H1 (cell line): ENCODE data around the gene DUSP3. TPM values are rescaled to one million over a fixed set of nuclear protein-coding genes. Genes with fewer than 3 reads are reported as not detected.

ENCODE experiments used
- CTCF ChIA-PET: fragments of 300-600 bp; sonication (Branson Sonifier 250); formaldehyde crosslinking; loops from one replicate; lab custom pipeline; 2021; ENCODE audit not compliant: partially characterized antibody; lab: Charles Lee
- POLR2A ChIA-PET: fragments of 300-600 bp; sonication (Branson Sonifier 250); formaldehyde crosslinking; loops from one replicate; lab custom pipeline; 2021; ENCODE audit warnings: inconsistent platforms; ENCODE audit not compliant: partially characterized antibody; lab: Charles Lee
- DNase-seq, 2 experiments: peaks; one replicate each; pipeline versions ENCODE4 v3.0.0 to v3.0.0-alpha.2; 2010 to 2022; ENCODE audit warnings: low spot score in 2 of 2, low read depth in 1 of 2, mixed read lengths in 1 of 2
- FAIRE-seq: peaks from 2 replicates; lab custom pipeline; 2011; peaks lifted over from hg19 to GRCh38; lab: Jason Lieb, UNC
- H2AFZ ChIP-seq: 2 replicates; pipeline ENCODE4 v1.8.1; 2012; ENCODE audit warnings: low read length, inconsistent platforms
- H2AK5ac ChIP-seq: 2 replicates; pipeline ENCODE4 v1.6.1; 2013; ENCODE audit warnings: low read depth, low read length
- H2BK120ac ChIP-seq: replicated peaks from 2 replicates; pipeline ENCODE3; 2013; ENCODE audit warnings: low read depth, low read length, inconsistent platforms
- H2BK12ac ChIP-seq: 2 replicates; pipeline ENCODE4 v1.6.1; 2013; ENCODE audit warnings: low read depth, low read length
- H2BK15ac ChIP-seq: 2 replicates; pipeline ENCODE4 v1.6.1; 2013; ENCODE audit warnings: low read length
- H2BK20ac ChIP-seq: 2 replicates; pipeline ENCODE4 v1.6.1; 2013; ENCODE audit warnings: low read length
- H2BK5ac ChIP-seq: 2 replicates; pipeline ENCODE4 v1.6.1; 2013; ENCODE audit warnings: low read depth, low read length
- H3K14ac ChIP-seq: 2 replicates; pipeline ENCODE4 v1.6.1; 2013; ENCODE audit warnings: inconsistent platforms; ENCODE audit not compliant: insufficient read length
- H3K18ac ChIP-seq: 2 replicates; pipeline ENCODE4 v1.6.1; 2013; ENCODE audit warnings: low read length; ENCODE audit errors: extremely low read depth
- H3K23ac ChIP-seq: 2 replicates; pipeline ENCODE4 v1.6.1; 2013; ENCODE audit warnings: inconsistent platforms; ENCODE audit not compliant: insufficient read length
- H3K23me2 ChIP-seq: 2 replicates; pipeline ENCODE4 v1.6.1; 2013; ENCODE audit warnings: low read depth, low read length
- H3K27ac ChIP-seq: 2 replicates; pipeline ENCODE4 v1.6.1; 2011; ENCODE audit warnings: low read depth, low read length, inconsistent platforms
- H3K27me3 ChIP-seq, 4 experiments: replicated peaks in 1 of 4; 1 replicate in 1 of 4; 2 replicates in 3 of 4; pipeline versions ENCODE4 v1.6.1 to v1.8.1; 2011 to 2013; ENCODE audit warnings: low read length in 3 of 4, mild to moderate bottlenecking in 3 of 4, inconsistent platforms in 2 of 4, mixed read lengths in 2 of 4, moderate library complexity in 1 of 4; ENCODE audit not compliant: control insufficient read depth in 3 of 4, insufficient read depth in 3 of 4; ENCODE audit errors: extremely low read depth in 1 of 4
- H3K36me3 ChIP-seq, 4 experiments: 2 replicates each; pipeline versions ENCODE4 v1.6.1 to v1.8.1; 2011 to 2013; ENCODE audit warnings: mild to moderate bottlenecking in 4 of 4, low read length in 3 of 4, moderate library complexity in 2 of 4, control low read depth in 1 of 4, inconsistent platforms in 1 of 4; ENCODE audit not compliant: insufficient read depth in 4 of 4, control insufficient read depth in 2 of 4
- H3K4ac ChIP-seq: replicated peaks from 2 replicates; pipeline ENCODE3; 2013; ENCODE audit warnings: low read length, low read depth, mixed read lengths, inconsistent platforms; ENCODE audit not compliant: insufficient read length
- H3K4me1 ChIP-seq, 4 experiments: replicated peaks in 1 of 4; 1 replicate in 1 of 4; 2 replicates in 3 of 4; pipeline versions ENCODE4 v1.6.1 to v1.8.1; 2011 to 2013; ENCODE audit warnings: low read length in 3 of 4, inconsistent platforms in 2 of 4, mixed read lengths in 1 of 4; ENCODE audit not compliant: insufficient read depth in 4 of 4, control insufficient read depth in 3 of 4
- H3K4me2 ChIP-seq, 2 experiments: 2 replicates each; pipeline versions ENCODE4 v1.6.1 to v1.8.1; 2011 to 2013; ENCODE audit warnings: low read depth in 2 of 2, low read length in 2 of 2, control low read depth in 1 of 2, inconsistent platforms in 1 of 2, mild to moderate bottlenecking in 1 of 2; ENCODE audit not compliant: insufficient read depth in 1 of 2
- H3K4me3 ChIP-seq, 4 experiments: fragments of 200-600, 300-600 bp in 1 of 4; sonication (generic), shearing (Covaris generic), sonication (Bioruptor Twin) in 1 of 4; 2 replicates each; pipeline versions ENCODE4 v1.5.1 to v1.8.1; 2011 to 2016; ENCODE audit warnings: low read length in 4 of 4, low read depth in 3 of 4, control low read depth in 2 of 4, inconsistent platforms in 2 of 4, mild to moderate bottlenecking in 2 of 4, mixed read lengths in 1 of 4, moderate library complexity in 1 of 4; ENCODE audit not compliant: insufficient read depth in 2 of 4; ENCODE audit errors: extremely low read depth in 1 of 4
- H3K56ac ChIP-seq: replicated peaks from 2 replicates; pipeline ENCODE3; 2013; ENCODE audit warnings: low read depth, mild to moderate bottlenecking, mixed read lengths, low read length, inconsistent platforms; ENCODE audit not compliant: insufficient read length
- H3K79me1 ChIP-seq: 2 replicates; pipeline ENCODE4 v1.6.1; 2013; ENCODE audit warnings: low read depth, low read length, control low read depth
- H3K79me2 ChIP-seq, 2 experiments: 2 replicates each; pipeline versions ENCODE4 v1.6.1 to v1.8.1; 2012 to 2013; ENCODE audit warnings: low read length in 2 of 2, mild to moderate bottlenecking in 2 of 2, inconsistent platforms in 1 of 2; ENCODE audit not compliant: insufficient read depth in 2 of 2, control insufficient read depth in 1 of 2
- H3K9ac ChIP-seq, 4 experiments: replicated peaks in 1 of 4; 1 replicate in 1 of 4; 2 replicates in 3 of 4; pipeline versions ENCODE4 v1.6.1 to v1.8.1; 2011 to 2013; ENCODE audit warnings: low read depth in 3 of 4, low read length in 3 of 4, control low read depth in 2 of 4, mild to moderate bottlenecking in 2 of 4, moderate library complexity in 2 of 4, inconsistent platforms in 1 of 4; ENCODE audit errors: extremely low read depth in 1 of 4
- H3K9me3 ChIP-seq, 2 experiments: 2 replicates each; pipeline versions ENCODE4 v1.6.1 to v1.8.1; 2012 to 2013; ENCODE audit warnings: mild to moderate bottlenecking in 2 of 2, moderate library complexity in 2 of 2, control low read depth in 1 of 2, inconsistent platforms in 1 of 2, low read depth in 1 of 2, low read length in 1 of 2, mixed read lengths in 1 of 2; ENCODE audit not compliant: insufficient read depth in 2 of 2
- H4K20me1 ChIP-seq, 2 experiments: replicated peaks in 1 of 2; 2 replicates each; pipeline versions ENCODE3 to v1.8.1; 2011 to 2013; ENCODE audit warnings: inconsistent platforms in 2 of 2, low read length in 2 of 2, mild to moderate bottlenecking in 1 of 2; ENCODE audit not compliant: insufficient read depth in 2 of 2, control insufficient read depth in 1 of 2
- H4K5ac ChIP-seq: 2 replicates; pipeline ENCODE4 v1.6.1; 2013; ENCODE audit warnings: low read length, low read depth, mixed read lengths, inconsistent platforms; ENCODE audit not compliant: insufficient read length
- H4K8ac ChIP-seq: 2 replicates; pipeline ENCODE4 v1.8.0; 2013; ENCODE audit warnings: mild to moderate bottlenecking, moderate library complexity, low read length, inconsistent platforms; ENCODE audit not compliant: insufficient read depth; ENCODE audit errors: extremely low read depth
- H4K91ac ChIP-seq: replicated peaks from 2 replicates; pipeline ENCODE3; 2013; ENCODE audit warnings: low read length, mixed read lengths, inconsistent platforms; ENCODE audit not compliant: insufficient read length
- BACH1 ChIP-seq: IDR thresholded peaks from 2 replicates; pipeline ENCODE4 v1.6.1; 2012; ENCODE audit warnings: low read length, improper control_type of control experiment
- BCL11A ChIP-seq, 2 experiments: IDR thresholded peaks; one replicate each; pipeline ENCODE4 v1.6.1; 2011; ENCODE audit warnings: low read depth in 2 of 2, low read length in 2 of 2, mild to moderate bottlenecking in 2 of 2
- BRCA1 ChIP-seq: IDR thresholded peaks from 2 replicates; pipeline ENCODE4 v1.6.1; 2012; ENCODE audit warnings: low read depth, low read length, improper control_type of control experiment
- CEBPB ChIP-seq: IDR thresholded peaks from 2 replicates; pipeline ENCODE4 v1.6.1; 2012; ENCODE audit warnings: low read depth, low read length
- JUN ChIP-seq: IDR thresholded peaks from 2 replicates; pipeline ENCODE4 v1.6.1; 2011; ENCODE audit warnings: low read depth, mild to moderate bottlenecking, improper control_type of control experiment, low read length
- KDM1A ChIP-seq: fragments of 200-600, 300-600 bp; sonication (generic); IDR thresholded peaks from 2 replicates; pipeline ENCODE4 v1.7.1; 2016; ENCODE audit warnings: mild to moderate bottlenecking, low read length, borderline replicate concordance
- POU5F1 ChIP-seq: IDR thresholded peaks from 2 replicates; pipeline ENCODE4 v1.6.1; 2011; ENCODE audit warnings: low read depth, mild to moderate bottlenecking, low read length, moderate library complexity
- SIX5 ChIP-seq: IDR thresholded peaks from 2 replicates; pipeline ENCODE4 v1.6.1; 2011; ENCODE audit warnings: mild to moderate bottlenecking, low read depth, low read length
- SP1 ChIP-seq: IDR thresholded peaks from 2 replicates; pipeline ENCODE4 v1.6.1; 2011; ENCODE audit warnings: low read depth, low read length
- TAF1 ChIP-seq: IDR thresholded peaks from 2 replicates; pipeline ENCODE4 v1.6.1; 2011; ENCODE audit warnings: mild to moderate bottlenecking, low read depth, low read length
- TCF12 ChIP-seq: IDR thresholded peaks from 2 replicates; pipeline ENCODE4 v1.6.1; 2011; ENCODE audit warnings: low read depth, mild to moderate bottlenecking, low read length
- WGBS, 2 experiments: shearing (Covaris generic) in 1 of 2; methylation state at CpG; one replicate each; pipeline versions ENCODE4 v1.1.6 to v1.1.7; 2013 to 2015; ENCODE audit warnings: low lambda C conversion rate in 2 of 2, mixed read lengths in 2 of 2, inconsistent platforms in 1 of 2, low coverage in 1 of 2, missing lambda C conversion rate in 1 of 2; ENCODE audit not compliant: insufficient replicate concordance in 2 of 2, insufficient coverage in 1 of 2, insufficient read length in 1 of 2; ENCODE audit errors: extremely low coverage in 1 of 2, missing lambda C conversion rate in 1 of 2; 5-methylcytosine and 5-hydroxymethylcytosine counted together
- polyA plus RNA-seq, 7 experiments: library from polyadenylated mRNA; depleted of rRNA in 3 of 7; stranded (reverse) in 5 of 7; unstranded in 2 of 7; fragments of >200 nt in 5 of 7; fragments of 200-250 nt in 2 of 7; gene quantifications; 1 replicate in 5 of 7; 2 replicates in 1 of 7; 4 replicates in 1 of 7; pipeline versions ENCODE4 v1.2.1 to v1.2.3, GENCODE V29; 2011 to 2013; ENCODE audit warnings: missing spikeins in 2 of 7, mixed read lengths in 2 of 7
- total RNA-seq: library from RNA; stranded (reverse); fragmentation: NEBNext Ultra II Directional; extraction: Animal tissue kit (Norgen Biotek cat#: 25700); gene quantifications from 2 replicates; pipeline ENCODE4 v1.2.1, GENCODE V29; 2021

The DUSP3 gene
- total and polyA plus RNA-seq, 2 of the 8 experiments (the other 6 are each of a cell fraction or from before 2014, with no cell fraction given), result 15.1 to 21.2 TPM

DNA sequence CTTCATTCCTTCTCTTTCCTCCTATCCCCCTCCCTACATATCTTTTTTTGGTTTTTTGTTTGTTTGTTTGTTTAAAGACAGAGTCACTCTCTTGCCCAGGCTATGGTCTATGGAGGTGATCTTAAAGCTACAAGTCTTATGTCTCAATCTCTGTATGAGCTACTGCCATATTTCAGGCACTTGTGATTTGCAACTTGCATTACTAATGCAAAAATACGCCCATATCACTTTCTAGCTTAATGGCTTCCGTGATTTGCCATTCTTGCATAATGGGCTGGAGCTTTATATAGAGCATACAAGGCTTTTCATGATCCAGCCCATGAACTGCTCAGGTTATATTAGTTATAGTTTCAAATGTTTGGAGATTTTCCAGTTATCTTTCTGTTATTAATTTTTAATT lies 9.0 kb upstream of the DUSP3 start:
- no peaks in the 10 kb centered on the region for H3K79me1 ChIP-seq
- H3K9ac ChIP-seq, result no peak overlapping the region
- no peak overlapping the region for H3K4me3 ChIP-seq
- no peak overlapping the region for H3K4me2 ChIP-seq
- H3K27me3 ChIP-seq, result no peaks in the 10 kb centered on the region
- H3K23ac ChIP-seq, result no peak overlapping the region
- H3K9me3 ChIP-seq, result no peaks in the 10 kb centered on the region
- POLR2A ChIA-PET, result interaction anchor here (0.7 kb wide), 1 partner anchor 139 kb away, joined by 3 read pairs; no protein-coding TSS in a partner anchor
- no peak overlapping the region for H2AFZ ChIP-seq
- H4K91ac ChIP-seq, result no peak overlapping the region
- no peaks in the 10 kb centered on the region for H4K20me1 ChIP-seq
- FAIRE-seq, result no peak
- no peak overlapping the region for H2BK20ac ChIP-seq
- DNase-seq, result no peak
- H2BK120ac ChIP-seq, result no peak overlapping the region
- H2BK12ac ChIP-seq, result no peak overlapping the region
- no peaks in the 10 kb centered on the region for H3K36me3 ChIP-seq
- no peak overlapping the region for H2BK5ac ChIP-seq
- H3K4ac ChIP-seq, result no peak overlapping the region
- H2AK5ac ChIP-seq, result no peak overlapping the region
- H3K14ac ChIP-seq, result no peak overlapping the region
- H3K27ac ChIP-seq, result no peak overlapping the region
- H3K79me2 ChIP-seq, result no peaks in the 10 kb centered on the region
- H4K5ac ChIP-seq, result no peak overlapping the region
- WGBS, 2 experiments, result 88% methylated on average over 2 of the region's 2 CpGs; no CpG with 5 or more reads in 1 of the 2 experiments
- no peak overlapping the region for H4K8ac ChIP-seq
- no peak overlapping the region for H2BK15ac ChIP-seq
- CTCF ChIA-PET, result interaction anchor here (1.0 to 2.4 kb wide), 4 partner anchors 59 to 211 kb away, joined by 3 to 10 read pairs (median 4); no protein-coding TSS in a partner anchor
- TF ChIP-seq SIX5, result no peak
- no peak for TF ChIP-seq BCL11A (IDR thresholded peaks at IDR 0.05; ENCODE audit: low read depth in 2 of 2, low read length in 2 of 2)
- no peak for TF ChIP-seq TCF12
- TF ChIP-seq KDM1A, result no peak
- no peak for TF ChIP-seq CEBPB
- no peak for TF ChIP-seq BRCA1
- TF ChIP-seq JUN, result no peak
- TF ChIP-seq SP1, result no peak
- no peak for TF ChIP-seq TAF1
- no peak for TF ChIP-seq BACH1
- no peak for TF ChIP-seq POU5F1
- H3K18ac ChIP-seq, result no peak overlapping the region
- H3K23me2 ChIP-seq, result no peaks in the 10 kb centered on the region
- H3K4me1 ChIP-seq, result no peaks in the 10 kb centered on the region; a peak in 1 of 7 replicates
- no peak overlapping the region for H3K56ac ChIP-seq
